CD4-positive, alpha-beta T cell treated with Interleukin-6 at 100 ng/mL for 8 hours (primary cell): ENCODE measurements around the gene ADRB2.
"Not testable (repeated sequence)": the region's sequence is repeated elsewhere in the genome, so short reads cannot be mapped to it uniquely, and the experiment has no call there.

Experiments
- DNase-seq: peaks from one replicate; pipeline ENCODE4 v3.0.0-alpha.2; 2020; ENCODE audit warnings: mixed read lengths, low spot score

ADRB2 gene

GRCh38 chr5:148856009-148856367 lies 29.6 kb downstream of the ADRB2 start:
- no peak for DNase-seq

- no peak for DNase-seq
Measured at GRCh38 chr5:148856424-148856823, 30.0 kb downstream of the ADRB2 start.

- DNase-seq: no peak
Measured at GRCh38 chr5:148857474-148857873, 31.1 kb downstream of the ADRB2 start.

GRCh38 chr5:148858106-148858505 lies 31.7 kb downstream of the ADRB2 start:
- no peak for DNase-seq

GRCh38 chr5:148858547-148858946 lies 32.1 kb downstream of the ADRB2 start:
- no peak for DNase-seq

GRCh38 chr5:148859703-148860102 lies 33.3 kb downstream of the ADRB2 start:
- DNase-seq: no peak

GRCh38 chr5:148860599-148860998 lies 34.2 kb downstream of the ADRB2 start:
- no peak for DNase-seq

GRCh38 chr5:148861088-148861487 lies 34.7 kb downstream of the ADRB2 start:
- no peak for DNase-seq

- no peak for DNase-seq
Measured at GRCh38 chr5:148861696-148862095, 35.3 kb downstream of the ADRB2 start.

GRCh38 chr5:148864113-148864841 lies 37.9 kb downstream of the ADRB2 start:
- DNase-seq: no peak

- DNase-seq: no peak
Measured at GRCh38 chr5:148866024-148866423, 39.6 kb downstream of the ADRB2 start.

- DNase-seq: no peak
Measured at GRCh38 chr5:148873120-148873519, 46.7 kb downstream of the ADRB2 start.

- no peak for DNase-seq
Measured at GRCh38 chr5:148873690-148874485, 47.5 kb downstream of the ADRB2 start.

- no peak for DNase-seq
Measured at GRCh38 chr5:148875205-148875875, 48.9 kb downstream of the ADRB2 start.

GRCh38 chr5:148877436-148877835 lies 51.0 kb downstream of the ADRB2 start:
- not testable (repeated sequence) for DNase-seq
